ENCODE measurements around the gene ITPK1. TPM values are rescaled to one million over a fixed set of nuclear protein-coding genes. Genes with fewer than 3 reads are reported as not detected.
"Not testable (repeated sequence)": the region's sequence is repeated elsewhere in the genome, so short reads cannot be mapped to it uniquely, and the experiment has no call there.

ITPK1 gene
- total RNA-seq, 1 experiment from 2014 or later, result 69.6 TPM

- DNase-seq, result no peak
- Histone ChIP-seq H3K27ac (peak overlapping the region; percentile 31; the same call in 1 of the 2 replicates), H3K4me1 (peaks cover 4% of the 10 kb centered on the region; the same call in 1 of the 2 replicates), H3K36me3 (peaks cover 4% of the 10 kb centered on the region; the same call in 1 of the 2 replicates), H3K4me3 (peak overlapping the region; percentile 82), H3K27me3 (no peaks in the 10 kb centered on the region), H3K9me3 (replicated peaks) (no peaks in the 10 kb centered on the region)
These were observed 1.0 kb downstream of the ITPK1 start for GRCh38 chr14:93114713-93115068.

GRCh38 chr14:93114068-93114710 lies 1.5 kb downstream of the ITPK1 start:
- no peak for DNase-seq
- Histone ChIP-seq H3K27ac (no peak overlapping the region; the same call in 1 of the 2 replicates), H3K9me3 (replicated peaks) (no peaks in the 10 kb centered on the region), H3K4me3 (peak overlapping the region; percentile 82), H3K27me3 (no peaks in the 10 kb centered on the region), H3K4me1 (peaks cover 4% of the 10 kb centered on the region; the same call in 1 of the 2 replicates), H3K36me3 (peaks cover 4% of the 10 kb centered on the region; the same call in 1 of the 2 replicates)

GRCh38 chr14:93113678-93114067 lies 2.1 kb downstream of the ITPK1 start:
- Histone ChIP-seq H3K27ac (no peak overlapping the region; the same call in 1 of the 2 replicates), H3K4me3 (peak overlapping the region; percentile 82), H3K9me3 (replicated peaks) (no peaks in the 10 kb centered on the region), H3K27me3 (no peaks in the 10 kb centered on the region), H3K4me1 (peaks cover 4% of the 10 kb centered on the region; the same call in 1 of the 2 replicates), H3K36me3 (peaks cover 4% of the 10 kb centered on the region; the same call in 1 of the 2 replicates)
- no peak for DNase-seq

- peaks cover 4% of the 10 kb centered on the region; the same call in 1 of the 2 replicates for H3K36me3 ChIP-seq
- no peak overlapping the region; the same call in 1 of the 2 replicates for H3K27ac ChIP-seq
- H3K4me3 ChIP-seq, result peak overlapping the region; percentile 82
- peaks cover 4% of the 10 kb centered on the region; the same call in 1 of the 2 replicates for H3K4me1 ChIP-seq
- H3K9me3 ChIP-seq (replicated peaks), result no peaks in the 10 kb centered on the region
- DNase-seq, result peak; percentile 73 to 81
- H3K27me3 ChIP-seq, result no peaks in the 10 kb centered on the region
These were observed 2.6 kb downstream of the ITPK1 start for GRCh38 chr14:93112891-93113677.

GRCh38 chr14:93111541-93111940 lies 4.2 kb downstream of the ITPK1 start:
- not testable (repeated sequence) for H3K27me3 ChIP-seq; H3K27ac ChIP-seq; H3K4me3 ChIP-seq; H3K36me3 ChIP-seq; DNase-seq; H3K4me1 ChIP-seq; H3K9me3 ChIP-seq (replicated peaks)

GRCh38 chr14:93110856-93111419 lies 4.8 kb downstream of the ITPK1 start:
- no peaks in the 10 kb centered on the region for H3K9me3 ChIP-seq (replicated peaks)
- peaks cover 4% of the 10 kb centered on the region; the same call in 1 of the 2 replicates for H3K36me3 ChIP-seq
- H3K27ac ChIP-seq, result no peak overlapping the region
- DNase-seq, result no peak
- peaks cover 4% of the 10 kb centered on the region; the same call in 1 of the 2 replicates for H3K4me1 ChIP-seq
- no peaks in the 10 kb centered on the region for H3K27me3 ChIP-seq
- H3K4me3 ChIP-seq, result no peak overlapping the region

GRCh38 chr14:93109572-93110481 lies 5.9 kb downstream of the ITPK1 start:
- H3K36me3 ChIP-seq, result peaks cover 4% of the 10 kb centered on the region; the same call in 1 of the 2 replicates
- no peak overlapping the region for H3K4me3 ChIP-seq
- H3K9me3 ChIP-seq (replicated peaks), result no peaks in the 10 kb centered on the region
- H3K27me3 ChIP-seq, result no peaks in the 10 kb centered on the region
- no peak overlapping the region for H3K27ac ChIP-seq
- H3K4me1 ChIP-seq, result peaks cover 4% of the 10 kb centered on the region; the same call in 1 of the 2 replicates
- no peak for DNase-seq

GRCh38 chr14:93108105-93108504 lies 7.6 kb downstream of the ITPK1 start:
- DNase-seq, result no peak
- Histone ChIP-seq H3K27me3 (no peaks in the 10 kb centered on the region), H3K9me3 (replicated peaks) (no peaks in the 10 kb centered on the region), H3K27ac (no peak overlapping the region), H3K4me3 (no peak overlapping the region), H3K36me3 (peaks cover 4% of the 10 kb centered on the region; the same call in 1 of the 2 replicates), H3K4me1 (peaks cover 3% of the 10 kb centered on the region; the same call in 1 of the 2 replicates)

- H3K4me1 ChIP-seq, result no peaks in the 10 kb centered on the region
- H3K27ac ChIP-seq, result no peak overlapping the region
- peaks cover 1% of the 10 kb centered on the region; the same call in 1 of the 2 replicates for H3K36me3 ChIP-seq
- H3K27me3 ChIP-seq, result no peaks in the 10 kb centered on the region
- H3K4me3 ChIP-seq, result no peak overlapping the region
- no peak for DNase-seq
- no peaks in the 10 kb centered on the region for H3K9me3 ChIP-seq (replicated peaks)
These were observed 8.3 kb downstream of the ITPK1 start for GRCh38 chr14:93107453-93107852.

GRCh38 chr14:93106541-93107156 lies 9.1 kb downstream of the ITPK1 start:
- H3K27ac ChIP-seq, result no peak overlapping the region
- no peak for DNase-seq

GRCh38 chr14:93105856-93106255 lies 9.9 kb downstream of the ITPK1 start:
- H3K27me3 ChIP-seq; H3K27ac ChIP-seq; H3K4me1 ChIP-seq; H3K9me3 ChIP-seq (replicated peaks); H3K4me3 ChIP-seq; DNase-seq; H3K36me3 ChIP-seq: not testable (repeated sequence)

More at GRCh38 chr14:93106541-93107156, 9.1 kb downstream of the ITPK1 start:
- no peaks in the 10 kb centered on the region for H3K27me3 ChIP-seq
- H3K9me3 ChIP-seq (replicated peaks), result no peaks in the 10 kb centered on the region
- H3K36me3 ChIP-seq, result no peaks in the 10 kb centered on the region
- no peaks in the 10 kb centered on the region for H3K4me1 ChIP-seq
- no peak overlapping the region for H3K4me3 ChIP-seq

- no peak for DNase-seq
- H3K27me3 ChIP-seq, result no peaks in the 10 kb centered on the region
- no peaks in the 10 kb centered on the region for H3K36me3 ChIP-seq
- H3K9me3 ChIP-seq (replicated peaks), result no peaks in the 10 kb centered on the region
- H3K27ac ChIP-seq, result no peak overlapping the region
- no peaks in the 10 kb centered on the region; the same call in 1 of the 2 replicates for H3K4me1 ChIP-seq
- H3K4me3 ChIP-seq, result no peak overlapping the region
These were observed 10.4 kb downstream of the ITPK1 start for GRCh38 chr14:93105362-93105761.

GRCh38 chr14:93104961-93105360 lies 10.8 kb downstream of the ITPK1 start:
- no peak for DNase-seq
- H3K4me1 ChIP-seq, result no peaks in the 10 kb centered on the region; the same call in 1 of the 2 replicates
- H3K27ac ChIP-seq, result no peak overlapping the region
- H3K27me3 ChIP-seq, result no peaks in the 10 kb centered on the region
- no peaks in the 10 kb centered on the region for H3K36me3 ChIP-seq
- no peak overlapping the region for H3K4me3 ChIP-seq
- no peaks in the 10 kb centered on the region for H3K9me3 ChIP-seq (replicated peaks)
